H1 (cell line): ENCODE measurements around the gene CPA2. TPM values are rescaled to one million over a fixed set of nuclear protein-coding genes. Genes with fewer than 3 reads are reported as not detected.

Experiments used
- ATF2 ChIP-seq: IDR thresholded peaks from 2 replicates; pipeline ENCODE4 v1.6.1; 2012; ENCODE audit warnings: low read length, inconsistent platforms
- BRCA1 ChIP-seq: IDR thresholded peaks from 2 replicates; pipeline ENCODE4 v1.6.1; 2012; ENCODE audit warnings: low read depth, low read length, improper control_type of control experiment
- CBX8 ChIP-seq: fragments of 300-800, 300-1000 bp; sonication (generic); IDR thresholded peaks from 2 replicates; pipeline ENCODE4 v1.7.1; 2016; ENCODE audit warnings: low read depth, low read length, borderline replicate concordance
- CHD7 ChIP-seq: fragments of 300-600 bp; sonication (generic); IDR thresholded peaks from 2 replicates; pipeline ENCODE4 v1.7.1; 2012; ENCODE audit warnings: low read length, moderate library complexity, mild to moderate bottlenecking, inconsistent platforms; ENCODE audit not compliant: insufficient replicate concordance
- CTBP2 ChIP-seq: IDR thresholded peaks from 2 replicates; pipeline ENCODE4 v1.7.0; 2011; ENCODE audit warnings: borderline replicate concordance, mild to moderate bottlenecking, moderate library complexity, mixed read lengths, low read length; ENCODE audit not compliant: insufficient read depth, insufficient read length
- EZH2 ChIP-seq: fragments of 200-600 bp; sonication (generic); IDR thresholded peaks from 2 replicates; pipeline ENCODE4 v1.7.1; 2012; ENCODE audit warnings: low read depth, mild to moderate bottlenecking, moderate library complexity, low read length, inconsistent platforms; ENCODE audit not compliant: severe bottlenecking
- RXRA ChIP-seq: IDR thresholded peaks from 2 replicates; pipeline ENCODE4 v1.6.1; 2011; ENCODE audit warnings: low read depth, mild to moderate bottlenecking, low read length, moderate library complexity; ENCODE audit not compliant: insufficient read depth
- polyA plus RNA-seq, 7 experiments: library from polyadenylated mRNA; depleted of rRNA in 3 of 7; stranded (reverse) in 5 of 7; unstranded in 2 of 7; fragments of >200 nt in 5 of 7; fragments of 200-250 nt in 2 of 7; gene quantifications; 1 replicate in 5 of 7; 2 replicates in 1 of 7; 4 replicates in 1 of 7; pipeline versions ENCODE4 v1.2.1 to v1.2.3, GENCODE V29; 2011 to 2013; ENCODE audit warnings: missing spikeins in 2 of 7, mixed read lengths in 2 of 7
- total RNA-seq: library from RNA; stranded (reverse); fragmentation: NEBNext Ultra II Directional; extraction: Animal tissue kit (Norgen Biotek cat#: 25700); gene quantifications from 2 replicates; pipeline ENCODE4 v1.2.1, GENCODE V29; 2021

CPA2 gene
- total and polyA plus RNA-seq, 2 of the 8 experiments (the other 6 are each of a cell fraction or from before 2014, with no cell fraction given): 0.21 TPM; not detected in 1

- TF ChIP-seq CHD7: no peak
- no peak for TF ChIP-seq RXRA
- TF ChIP-seq CTBP2: no peak
- TF ChIP-seq CBX8: no peak
- no peak for TF ChIP-seq ATF2
- no peak for TF ChIP-seq EZH2
- no peak for TF ChIP-seq BRCA1
Observed at GRCh38 chr7:130297628-130298543, 31.2 kb downstream of the CPA2 start (continued).
